DOHH2 (cell line): Measurements from ENCODE around the gene ABCC6.
A peak's percentile ranks its signal among the peaks of the same experiment; 100 is the strongest.
"Not testable (repeated sequence)": the region's sequence is repeated elsewhere in the genome, so short reads cannot be mapped to it uniquely, and the experiment has no call there.

ENCODE experiments used
- H3F3A ChIP-seq: fragments of 200-600 bp; sonication (generic), shearing (Covaris generic); 2 replicates; pipeline ENCODE4 v1.6.0; 2016; ENCODE audit warnings: antibody characterized with exemption, mild to moderate bottlenecking; ENCODE audit not compliant: control insufficient read depth, insufficient read depth
- H3K27ac ChIP-seq: fragments of 200-600 bp; sonication (generic); 2 replicates; pipeline ENCODE4 v1.5.1; 2014; ENCODE audit warnings: low read depth, mild to moderate bottlenecking, low read length, moderate library complexity
- H3K27me3 ChIP-seq: fragments of 200-600 bp; sonication (generic); 2 replicates; pipeline ENCODE4 v1.6.1; 2014; ENCODE audit warnings: mild to moderate bottlenecking, low read length, mixed read lengths; ENCODE audit not compliant: control insufficient read depth
- H3K36me3 ChIP-seq: fragments of 200-600 bp; sonication (generic); 2 replicates; pipeline ENCODE4 v1.6.1; 2014; ENCODE audit warnings: mild to moderate bottlenecking, low read length, moderate library complexity, mixed read lengths; ENCODE audit not compliant: control insufficient read depth
- H3K4me1 ChIP-seq: fragments of 200-600 bp; sonication (generic); 2 replicates; pipeline ENCODE4 v1.6.1; 2014; ENCODE audit warnings: mild to moderate bottlenecking, low read length, mixed read lengths; ENCODE audit not compliant: control insufficient read depth
- H3K4me2 ChIP-seq: fragments of 200-600 bp; sonication (generic); 2 replicates; pipeline ENCODE4 v1.6.0; 2014; ENCODE audit warnings: mild to moderate bottlenecking, low read length, moderate library complexity
- H3K4me3 ChIP-seq: fragments of 200-600 bp; sonication (generic); 2 replicates; pipeline ENCODE4 v1.5.1; 2014; ENCODE audit warnings: mild to moderate bottlenecking, low read length, mixed read lengths
- H3K79me2 ChIP-seq: fragments of 200-600 bp; sonication (generic); 2 replicates; pipeline ENCODE4 v1.6.1; 2014; ENCODE audit warnings: mild to moderate bottlenecking, low read length, mixed read lengths; ENCODE audit not compliant: control insufficient read depth
- H3K9me2 ChIP-seq: fragments of 200-600 bp; sonication (generic); replicated peaks from 2 replicates; pipeline ENCODE4 v1.6.1; 2014; ENCODE audit warnings: mild to moderate bottlenecking, low read length, mixed read lengths; ENCODE audit not compliant: control insufficient read depth
- H3K9me3 ChIP-seq: fragments of 200-600 bp; sonication (generic); 2 replicates; pipeline ENCODE4 v1.6.1; 2014; ENCODE audit warnings: antibody characterized with exemption, low read length, mixed read lengths; ENCODE audit not compliant: control insufficient read depth, insufficient read depth
- H4K20me1 ChIP-seq: fragments of 200-600 bp; sonication (generic); 2 replicates; pipeline ENCODE4 v1.6.0; 2014; ENCODE audit warnings: low read depth, mild to moderate bottlenecking, antibody characterized with exemption, low read length, moderate library complexity; ENCODE audit not compliant: control insufficient read depth, insufficient read depth
- CTCF ChIP-seq: fragments of 200-600 bp; sonication (generic); IDR thresholded peaks from one replicate; pipeline ENCODE4 v1.5.1; 2014; ENCODE audit warnings: antibody characterized with exemption, mild to moderate bottlenecking, low read depth, low read length; ENCODE audit not compliant: poor library complexity, severe bottlenecking
- EZH2phosphoT487 ChIP-seq: fragments of 200-600 bp; sonication (generic); IDR thresholded peaks from 2 replicates; pipeline ENCODE4 v1.6.1; 2017; ENCODE audit warnings: borderline replicate concordance, mild to moderate bottlenecking, antibody characterized with exemption, low read length, moderate library complexity, mixed read lengths

ABCC6 gene

GRCh38 chr16:16105646-16106045 is 117.6 kb downstream of the ABCC6 start:
- H3K27me3 ChIP-seq, result no peaks in the 10 kb centered on the region
- no peaks in the 10 kb centered on the region for H3K9me3 ChIP-seq
- peaks cover 65% of the 10 kb centered on the region for H3K36me3 ChIP-seq
- H3F3A ChIP-seq, result peaks cover 27% of the 10 kb centered on the region
- no peaks in the 10 kb centered on the region for H3K9me2 ChIP-seq
- H3K4me2 ChIP-seq, result peak overlapping the region; percentile 76
- peaks cover 4% of the 10 kb centered on the region; the same call in 1 of the 2 replicates for H3K79me2 ChIP-seq
- no peaks in the 10 kb centered on the region for H4K20me1 ChIP-seq
- H3K4me3 ChIP-seq, result peak overlapping the region; percentile 59
- no peak for TF ChIP-seq CTCF
- no peak for TF ChIP-seq EZH2phosphoT487
- peaks cover 82% of the 10 kb centered on the region for H3K4me1 ChIP-seq
- H3K27ac ChIP-seq, result peak overlapping the region; percentile 93

GRCh38 chr16:16104804-16105141 is 118.5 kb downstream of the ABCC6 start:
- H3K27me3 ChIP-seq, H3K9me2 ChIP-seq, H3K9me3 ChIP-seq, H3K79me2 ChIP-seq, H4K20me1 ChIP-seq: not testable (repeated sequence)
- H3K4me2 ChIP-seq, result peak overlapping the region; percentile 76
- peaks cover 71% of the 10 kb centered on the region for H3K36me3 ChIP-seq
- H3F3A ChIP-seq, result peaks cover 27% of the 10 kb centered on the region
- H3K4me1 ChIP-seq, result peaks cover 90% of the 10 kb centered on the region
- peak overlapping the region; percentile 93 for H3K27ac ChIP-seq
- H3K4me3 ChIP-seq, result peak overlapping the region; percentile 59

DNA sequence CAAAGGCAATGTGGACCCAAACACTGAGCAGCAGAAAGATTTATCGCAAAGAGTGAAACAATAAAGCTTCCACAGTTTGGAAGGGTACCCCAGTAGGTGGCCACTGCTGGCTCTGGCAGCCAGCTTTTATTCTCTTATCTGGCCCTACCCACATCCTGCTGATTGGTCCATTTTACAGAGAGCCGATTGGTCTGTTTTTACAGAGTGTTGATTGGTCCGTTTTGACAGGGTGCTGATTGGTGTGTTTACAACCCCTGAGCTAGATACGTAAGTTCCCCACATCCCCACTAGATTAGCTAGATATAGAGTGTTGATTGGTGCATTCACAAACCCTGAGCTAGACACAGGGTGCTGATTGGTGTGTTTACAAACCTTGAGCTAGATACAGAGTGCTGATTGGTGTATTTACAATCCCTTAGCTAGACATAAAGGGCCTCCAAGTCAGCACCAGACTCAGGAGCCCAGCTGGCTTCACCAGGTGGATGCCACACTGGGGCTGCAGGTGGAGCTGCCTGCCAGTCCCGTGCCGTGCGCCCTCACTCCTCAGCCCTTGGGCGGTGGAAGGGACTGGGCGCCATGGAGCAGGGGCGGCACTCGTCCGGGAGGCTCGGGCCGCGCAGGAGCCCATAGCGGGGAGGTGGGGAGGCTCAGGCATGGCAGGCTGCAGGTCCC is 119.0 kb downstream of the ABCC6 start:
- Histone ChIP-seq H3K36me3 (peaks cover 71% of the 10 kb centered on the region), H3K4me2 (peak overlapping the region; percentile 76), H3K4me3 (peak overlapping the region; percentile 59), H3K27ac (peak overlapping the region; percentile 93), H3K4me1 (peaks cover 96% of the 10 kb centered on the region), H3F3A (peaks cover 27% of the 10 kb centered on the region)
- not testable (repeated sequence) for H4K20me1 ChIP-seq, H3K27me3 ChIP-seq, H3K9me3 ChIP-seq, H3K9me2 ChIP-seq, H3K79me2 ChIP-seq

- H3K4me3 ChIP-seq, result no peak overlapping the region
- TF ChIP-seq EZH2phosphoT487 (no peak), CTCF (no peak)
- peaks cover 77% of the 10 kb centered on the region for H3K36me3 ChIP-seq
Observed at GRCh38 chr16:16102738-16103137, 120.6 kb downstream of the ABCC6 start.

More at GRCh38 chr16:16102738-16103137, 120.6 kb downstream of the ABCC6 start:
- Histone ChIP-seq H3F3A (peaks cover 23% of the 10 kb centered on the region), H3K4me2 (no peak overlapping the region), H3K79me2 (peaks cover 6% of the 10 kb centered on the region; the same call in 1 of the 2 replicates), H3K27ac (peak overlapping the region; percentile 38), H3K27me3 (no peaks in the 10 kb centered on the region), H3K9me3 (no peaks in the 10 kb centered on the region), H3K4me1 (peaks cover 100% of the 10 kb centered on the region), H4K20me1 (no peaks in the 10 kb centered on the region), H3K9me2 (no peaks in the 10 kb centered on the region)
